WTC11 (cell line): ENCODE results near the gene ENTPD1. TPM values are rescaled to one million over a fixed set of nuclear protein-coding genes. Genes with fewer than 3 reads are reported as not detected.

Experiments used
- ATAC-seq: fragments of 200-7000 bp; cut with Tn5 transposase; 2 replicates; pipeline ENCODE4 v1.10.0; 2021; ENCODE audit warnings: mild to moderate bottlenecking, moderate library complexity
- CTCF ChIA-PET: fragments of 300-600 bp; sonication (Branson Sonifier 250); formaldehyde crosslinking; loops from one replicate; lab custom pipeline; 2021; ENCODE audit warnings: antibody characterized with exemption; lab: Charles Lee
- POLR2A ChIA-PET: fragments of 350-600 bp; sonication (Branson Sonifier 250); formaldehyde crosslinking; loops from one replicate; lab custom pipeline; 2021; ENCODE audit warnings: antibody characterized with exemption; lab: Charles Lee
- DNase-seq: peaks from one replicate; pipeline ENCODE4 v3.0.0; 2021; ENCODE audit warnings: low spot score
- H3K27ac Mint-ChIP-seq: 2 replicates; pipeline ENCODE4 v1.8.0; 2021; ENCODE audit warnings: mixed read lengths
- H3K27me3 Mint-ChIP-seq: 2 replicates; pipeline ENCODE4 v1.8.0; 2021; ENCODE audit warnings: low read depth, mild to moderate bottlenecking, moderate library complexity, mixed read lengths
- H3K36me3 Mint-ChIP-seq: 2 replicates; pipeline ENCODE4 v1.8.0; 2021; ENCODE audit warnings: mixed read lengths
- H3K4me1 Mint-ChIP-seq: 2 replicates; pipeline ENCODE4 v1.8.0; 2022; ENCODE audit warnings: mixed read lengths
- H3K4me3 Mint-ChIP-seq: 2 replicates; pipeline ENCODE4 v1.8.0; 2021; ENCODE audit warnings: mild to moderate bottlenecking, moderate library complexity, mixed read lengths
- H3K9me3 Mint-ChIP-seq: 2 replicates; pipeline ENCODE4 v1.8.0; 2021; ENCODE audit warnings: mixed read lengths
- E2F1 ChIP-seq: sonication (generic); formaldehyde crosslinking; IDR thresholded peaks from 2 replicates; pipeline ENCODE4 v1.8.0; 2022; ENCODE audit warnings: mild to moderate bottlenecking, missing genetic modification reagents
- E2F4 ChIP-seq: sonication (generic); formaldehyde crosslinking; IDR thresholded peaks from 2 replicates; pipeline ENCODE4 v1.8.1; 2022; ENCODE audit warnings: low read depth, mild to moderate bottlenecking, moderate library complexity, missing genetic modification reagents, borderline replicate concordance
- E2F5 ChIP-seq: sonication (generic); formaldehyde crosslinking; IDR thresholded peaks from 2 replicates; pipeline ENCODE4 v1.8.1; 2022; ENCODE audit warnings: mild to moderate bottlenecking, moderate library complexity, missing genetic modification reagents
- ETV6 ChIP-seq: sonication (generic); formaldehyde crosslinking; IDR thresholded peaks from 2 replicates; pipeline ENCODE4 v1.8.1; 2022; ENCODE audit warnings: mild to moderate bottlenecking, missing genetic modification reagents
- FOXP4 ChIP-seq: sonication (generic); formaldehyde crosslinking; IDR thresholded peaks from 2 replicates; pipeline ENCODE4 v1.8.0; 2022; ENCODE audit warnings: mild to moderate bottlenecking, missing genetic modification reagents
- GABPB1 ChIP-seq: sonication (generic); formaldehyde crosslinking; IDR thresholded peaks from 2 replicates; pipeline ENCODE4 v1.8.1; 2023; ENCODE audit warnings: mild to moderate bottlenecking, missing genetic modification reagents
- KAT7 ChIP-seq: sonication (generic); formaldehyde crosslinking; IDR thresholded peaks from 2 replicates; pipeline ENCODE4 v1.8.1; 2023; ENCODE audit warnings: missing genetic modification reagents, mild to moderate bottlenecking, borderline replicate concordance
- PREB ChIP-seq: sonication (generic); formaldehyde crosslinking; IDR thresholded peaks from 2 replicates; pipeline ENCODE4 v1.8.1; 2022; ENCODE audit warnings: mild to moderate bottlenecking, missing genetic modification reagents, moderate library complexity, borderline replicate concordance
- RELA ChIP-seq: sonication (generic); formaldehyde crosslinking; IDR thresholded peaks from 2 replicates; pipeline ENCODE4 v1.8.1; 2022; ENCODE audit warnings: missing genetic modification reagents, mild to moderate bottlenecking, borderline replicate concordance
- SMAD4 ChIP-seq: sonication (generic); formaldehyde crosslinking; IDR thresholded peaks from 2 replicates; pipeline ENCODE4 v1.8.0; 2022; ENCODE audit warnings: mild to moderate bottlenecking, missing genetic modification reagents
- SOX15 ChIP-seq: fragments of 250-450 bp; sonication (Bioruptor Pico); IDR thresholded peaks from 2 replicates; pipeline ENCODE4 v1.9.0; 2021; ENCODE audit warnings: mild to moderate bottlenecking
- SP1 ChIP-seq: sonication (generic); formaldehyde crosslinking; conservative IDR thresholded peaks from 2 replicates; pipeline ENCODE4 v1.8.1; 2022; ENCODE audit warnings: missing genetic modification reagents
- STAT6 ChIP-seq: sonication (generic); formaldehyde crosslinking; conservative IDR thresholded peaks from 2 replicates; pipeline ENCODE4 v1.8.1; 2023; ENCODE audit warnings: mild to moderate bottlenecking, low read depth, missing genetic modification reagents, moderate library complexity
- TP53 ChIP-seq: sonication (generic); formaldehyde crosslinking; IDR thresholded peaks from 2 replicates; pipeline ENCODE4 v1.8.1; 2023; ENCODE audit warnings: mild to moderate bottlenecking, missing genetic modification reagents
- USF2 ChIP-seq: sonication (generic); formaldehyde crosslinking; IDR thresholded peaks from 2 replicates; pipeline ENCODE4 v1.8.1; 2023; ENCODE audit warnings: mild to moderate bottlenecking, missing genetic modification reagents, moderate library complexity
- ZNF121 ChIP-seq: sonication (generic); formaldehyde crosslinking; IDR thresholded peaks from 2 replicates; pipeline ENCODE4 v1.8.0; 2023; ENCODE audit warnings: missing genetic modification reagents
- ZNF219 ChIP-seq: sonication (generic); formaldehyde crosslinking; IDR thresholded peaks from 2 replicates; pipeline ENCODE4 v1.8.0; 2023; ENCODE audit warnings: missing genetic modification reagents, mild to moderate bottlenecking, borderline replicate concordance
- ZNF317 ChIP-seq: sonication (generic); formaldehyde crosslinking; IDR thresholded peaks from 2 replicates; pipeline ENCODE4 v1.8.1; 2023; ENCODE audit warnings: low read depth, mild to moderate bottlenecking, moderate library complexity, missing genetic modification reagents, borderline replicate concordance
- total RNA-seq: library from RNA; stranded (reverse); gene quantifications from 3 replicates; pipeline ENCODE4 v1.2.3, GENCODE V29; 2021

The ENTPD1 gene
- total RNA-seq, 1 experiment from 2014 or later = 2.3 TPM

- ATAC-seq = no peak
- Mint-ChIP-seq H3K4me1 (peaks cover 11% of the 10 kb centered on the region), H3K9me3 (peaks cover 58% of the 10 kb centered on the region), H3K27ac (no peak overlapping the region)
- TF ChIP-seq FOXP4 = no peak
- no peak for TF ChIP-seq E2F4 (CRISPR knock-in tag)
- TF ChIP-seq TP53 (CRISPR knock-in tag) = no peak
- no peak for TF ChIP-seq STAT6
- TF ChIP-seq SOX15 (CRISPR knock-in tag) = no peak
- no peak for TF ChIP-seq ETV6 (CRISPR knock-in tag)
- TF ChIP-seq ZNF317 = no peak
- no peak for TF ChIP-seq ZNF121 (CRISPR knock-in tag)
- TF ChIP-seq GABPB1 = no peak
- no peak for TF ChIP-seq KAT7
- no peak for TF ChIP-seq USF2 (CRISPR knock-in tag)
- TF ChIP-seq SMAD4 (CRISPR knock-in tag) = no peak
- TF ChIP-seq RELA (CRISPR knock-in tag) = no peak
- TF ChIP-seq E2F5 = no peak
- TF ChIP-seq PREB = no peak
- no peak for TF ChIP-seq E2F1 (CRISPR knock-in tag)
- no peak for TF ChIP-seq ZNF219 (CRISPR knock-in tag)
- no peak for TF ChIP-seq SP1 (CRISPR knock-in tag)
- TF ChIP-seq, all 79 proteins: peak for 0
- peaks cover 18% of the 10 kb centered on the region for H3K36me3 Mint-ChIP-seq
- ChIA-PET POLR2A (no interaction called here), CTCF (interaction anchor here (1.1 to 1.5 kb wide), 3 partner anchors 28 to 120 kb away, joined by 3 to 4 read pairs (median 3); partner anchors contain the start of genes ENTPD1 and TCTN3)
- H3K27me3 Mint-ChIP-seq = peaks cover 4% of the 10 kb centered on the region
- DNase-seq = no peak
- H3K4me3 Mint-ChIP-seq = no peak overlapping the region
Observed at GRCh38 chr10:95814011-95814727, 58.2 kb downstream of the ENTPD1 start.
